ENCODE measurements around the gene CEP41.

DNA sequence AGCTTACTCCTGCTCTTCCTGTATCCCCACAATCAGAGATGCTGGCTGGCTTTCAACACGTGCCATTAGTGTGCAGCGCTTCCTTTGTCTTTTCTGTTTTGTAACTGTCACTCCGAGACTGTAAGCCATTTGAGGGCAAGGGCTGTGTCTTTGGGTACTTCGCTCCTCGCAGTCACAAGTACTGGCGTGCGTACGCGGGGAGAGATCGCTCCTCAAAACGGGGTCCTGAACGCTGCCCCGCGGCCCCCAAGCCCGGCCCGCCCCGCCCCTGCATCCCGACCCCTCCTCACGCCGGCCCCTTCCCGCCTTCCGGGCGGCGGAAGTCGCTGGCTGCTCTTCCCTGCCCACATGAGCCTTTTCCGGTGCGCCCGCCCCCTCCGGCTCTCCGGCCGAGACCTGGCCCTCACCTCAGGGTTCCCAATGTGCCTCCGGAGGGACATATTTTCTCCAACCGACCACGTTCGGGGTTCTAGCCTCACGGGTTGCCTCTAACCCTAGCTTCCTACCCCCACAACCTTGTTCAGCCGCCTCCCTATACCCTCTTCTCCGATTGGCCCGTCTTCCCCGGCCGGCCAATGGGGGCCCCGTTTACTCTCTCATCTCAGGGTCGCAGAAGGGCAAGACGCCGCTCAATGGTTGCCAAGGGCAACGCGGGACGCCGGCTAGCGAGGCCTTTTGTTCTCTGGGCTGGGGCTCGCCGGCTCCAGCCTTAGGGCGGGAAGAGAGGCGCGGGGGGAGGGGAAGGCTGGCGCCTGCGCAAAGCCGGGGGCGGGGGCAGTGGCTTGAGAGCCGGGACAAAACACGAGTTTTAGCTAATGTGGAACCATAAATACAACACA lies at the start of gene CEP41:
- TF ChIP-seq POLR2A (IDR thresholded peaks at IDR 0.05): no peak
- TF ChIP-seq, protein P1, sequence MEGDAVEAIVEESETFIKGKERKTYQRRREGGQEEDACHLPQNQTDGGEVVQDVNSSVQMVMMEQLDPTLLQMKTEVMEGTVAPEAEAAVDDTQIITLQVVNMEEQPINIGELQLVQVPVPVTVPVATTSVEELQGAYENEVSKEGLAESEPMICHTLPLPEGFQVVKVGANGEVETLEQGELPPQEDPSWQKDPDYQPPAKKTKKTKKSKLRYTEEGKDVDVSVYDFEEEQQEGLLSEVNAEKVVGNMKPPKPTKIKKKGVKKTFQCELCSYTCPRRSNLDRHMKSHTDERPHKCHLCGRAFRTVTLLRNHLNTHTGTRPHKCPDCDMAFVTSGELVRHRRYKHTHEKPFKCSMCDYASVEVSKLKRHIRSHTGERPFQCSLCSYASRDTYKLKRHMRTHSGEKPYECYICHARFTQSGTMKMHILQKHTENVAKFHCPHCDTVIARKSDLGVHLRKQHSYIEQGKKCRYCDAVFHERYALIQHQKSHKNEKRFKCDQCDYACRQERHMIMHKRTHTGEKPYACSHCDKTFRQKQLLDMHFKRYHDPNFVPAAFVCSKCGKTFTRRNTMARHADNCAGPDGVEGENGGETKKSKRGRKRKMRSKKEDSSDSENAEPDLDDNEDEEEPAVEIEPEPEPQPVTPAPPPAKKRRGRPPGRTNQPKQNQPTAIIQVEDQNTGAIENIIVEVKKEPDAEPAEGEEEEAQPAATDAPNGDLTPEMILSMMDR (IDR thresholded peaks at IDR 0.05): no peak
